ENCODE measurements around the gene CIAPIN1.

DNA sequence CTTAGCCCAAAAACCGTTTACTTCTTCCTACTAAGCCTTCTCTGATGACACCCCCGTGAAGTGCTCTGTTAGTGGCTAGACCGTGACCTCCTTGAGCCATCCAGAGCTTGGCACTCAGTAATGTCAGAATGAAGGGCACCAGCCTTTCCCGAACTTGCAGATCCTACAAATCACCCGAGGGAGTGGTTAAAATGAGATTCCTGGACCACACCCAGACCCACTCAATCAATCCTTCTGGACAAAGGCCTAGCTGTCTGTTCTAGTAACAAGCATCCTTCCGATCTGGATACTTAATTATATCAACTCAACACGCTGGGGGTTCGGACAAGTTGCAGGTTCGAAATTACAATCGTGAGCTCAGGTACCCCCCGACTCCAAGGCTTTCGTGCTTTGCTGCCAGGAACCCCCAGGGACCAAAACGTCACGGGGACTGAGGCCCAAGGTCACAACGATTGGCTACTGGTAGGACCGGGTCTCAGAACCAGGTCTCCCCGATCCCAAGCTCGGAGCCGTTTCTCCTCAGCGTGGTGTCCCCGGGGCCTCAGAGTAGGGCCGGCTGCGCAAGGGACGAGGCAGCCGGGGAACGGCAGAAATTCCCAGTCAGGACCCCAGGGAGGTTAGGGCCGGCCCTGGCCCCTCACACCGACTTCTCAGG is 527 bp downstream of the CIAPIN1 start:
- TF ChIP-seq POLR2A (IDR thresholded peaks at IDR 0.05; ENCODE audit: control extremely low read depth in 1 of 2, low read depth in 2 of 2, low read length in 2 of 2) (no peak), EZH2 (IDR thresholded peaks at IDR 0.05; ENCODE audit: low read depth, low read length, severe bottlenecking) (no peak), POLR2AphosphoS5 (IDR thresholded peaks at IDR 0.05; ENCODE audit: low read depth, low read length) (no peak)
- TF ChIP-seq, protein P1, sequence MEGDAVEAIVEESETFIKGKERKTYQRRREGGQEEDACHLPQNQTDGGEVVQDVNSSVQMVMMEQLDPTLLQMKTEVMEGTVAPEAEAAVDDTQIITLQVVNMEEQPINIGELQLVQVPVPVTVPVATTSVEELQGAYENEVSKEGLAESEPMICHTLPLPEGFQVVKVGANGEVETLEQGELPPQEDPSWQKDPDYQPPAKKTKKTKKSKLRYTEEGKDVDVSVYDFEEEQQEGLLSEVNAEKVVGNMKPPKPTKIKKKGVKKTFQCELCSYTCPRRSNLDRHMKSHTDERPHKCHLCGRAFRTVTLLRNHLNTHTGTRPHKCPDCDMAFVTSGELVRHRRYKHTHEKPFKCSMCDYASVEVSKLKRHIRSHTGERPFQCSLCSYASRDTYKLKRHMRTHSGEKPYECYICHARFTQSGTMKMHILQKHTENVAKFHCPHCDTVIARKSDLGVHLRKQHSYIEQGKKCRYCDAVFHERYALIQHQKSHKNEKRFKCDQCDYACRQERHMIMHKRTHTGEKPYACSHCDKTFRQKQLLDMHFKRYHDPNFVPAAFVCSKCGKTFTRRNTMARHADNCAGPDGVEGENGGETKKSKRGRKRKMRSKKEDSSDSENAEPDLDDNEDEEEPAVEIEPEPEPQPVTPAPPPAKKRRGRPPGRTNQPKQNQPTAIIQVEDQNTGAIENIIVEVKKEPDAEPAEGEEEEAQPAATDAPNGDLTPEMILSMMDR (IDR thresholded peaks at IDR 0.05; ENCODE audit: control extremely low read depth in 1 of 3, insufficient read depth in 1 of 3, low read depth in 1 of 3, low read length in 3 of 3): no peak

Data from H1 (cell line).